ENCODE results near the gene PTPRM.

The PTPRM gene

GRCh38 chr18:8208716-8209115 is 641.6 kb downstream of the PTPRM start:
- DNase-seq, result no peak

- DNase-seq, result no peak
Observed at GRCh38 chr18:8212896-8213780, 646.0 kb downstream of the PTPRM start.

DNA sequence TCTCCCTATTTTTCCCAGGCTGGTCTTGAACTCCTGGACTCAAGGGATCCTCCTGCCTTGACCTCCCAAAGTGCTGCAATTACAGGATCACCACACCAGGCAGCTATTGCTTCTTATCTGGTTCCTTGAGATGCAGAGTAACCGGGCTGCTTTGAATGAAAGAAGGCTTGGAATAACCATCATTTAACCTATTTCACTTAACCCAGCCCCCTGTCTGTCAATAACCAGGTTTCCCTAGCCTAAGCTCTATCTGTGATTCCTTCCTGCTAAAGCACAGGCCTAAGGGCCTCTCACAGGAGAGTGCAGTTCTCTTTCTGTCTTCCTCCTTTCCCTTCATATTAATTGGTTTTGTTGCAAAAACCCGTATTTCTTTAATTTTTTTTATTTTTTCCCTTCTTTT is 648.6 kb downstream of the PTPRM start:
- DNase-seq, result no peak

- no peak for DNase-seq
Observed at GRCh38 chr18:8217051-8217564, 650.0 kb downstream of the PTPRM start.

- no peak for DNase-seq
Observed at GRCh38 chr18:8218197-8218596, 651.1 kb downstream of the PTPRM start.

- DNase-seq, result no peak
Observed at GRCh38 chr18:8221452-8221851, 654.3 kb downstream of the PTPRM start.

- no peak for DNase-seq
Observed at GRCh38 chr18:8224576-8224975, 657.5 kb downstream of the PTPRM start.

GRCh38 chr18:8229040-8229439 is 661.9 kb downstream of the PTPRM start:
- no peak for DNase-seq

- DNase-seq, result no peak
Observed at GRCh38 chr18:8229787-8230186, 662.7 kb downstream of the PTPRM start.

DNA sequence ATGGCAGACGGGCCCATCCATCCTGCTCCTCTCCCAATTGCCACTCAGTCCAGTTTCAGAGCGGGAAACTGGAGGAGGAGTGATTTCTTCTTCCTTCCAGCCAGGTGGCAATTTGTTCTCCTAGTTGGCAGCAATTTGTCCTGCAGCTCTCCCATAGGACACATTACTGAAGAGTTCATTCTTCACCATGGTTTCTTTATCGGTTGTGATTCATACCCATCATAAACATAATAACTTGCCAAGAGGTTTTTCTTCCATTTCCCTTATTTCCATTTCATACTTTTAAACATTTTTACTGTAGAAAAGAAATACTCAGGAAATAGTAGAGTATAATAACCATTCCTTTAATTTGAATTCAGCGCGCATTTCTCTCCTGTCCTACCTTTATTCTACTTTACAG is 664.2 kb downstream of the PTPRM start:
- no peak for DNase-seq

DNA sequence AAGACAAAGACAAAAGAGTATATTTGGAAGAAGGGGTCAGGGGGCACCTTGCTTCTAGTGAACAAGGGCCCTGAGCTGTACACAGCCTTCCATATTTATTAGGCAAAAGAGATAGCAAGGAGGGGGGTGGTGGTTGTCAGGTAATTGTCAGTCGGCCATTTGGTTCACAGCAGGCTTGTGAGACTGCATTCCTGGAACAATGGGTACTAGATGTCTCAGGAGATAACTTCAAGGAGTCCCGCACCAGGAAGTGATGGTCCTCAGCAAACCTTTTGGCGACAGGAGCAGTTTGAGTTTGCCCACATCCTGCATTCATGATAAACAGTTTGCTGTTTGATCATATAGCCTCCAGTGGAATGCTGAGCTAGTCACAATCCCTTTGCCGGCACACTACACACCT is 665.7 kb downstream of the PTPRM start:
- no peak for DNase-seq

- no peak for DNase-seq
Observed at GRCh38 chr18:8235894-8236293, 668.8 kb downstream of the PTPRM start.

DNA sequence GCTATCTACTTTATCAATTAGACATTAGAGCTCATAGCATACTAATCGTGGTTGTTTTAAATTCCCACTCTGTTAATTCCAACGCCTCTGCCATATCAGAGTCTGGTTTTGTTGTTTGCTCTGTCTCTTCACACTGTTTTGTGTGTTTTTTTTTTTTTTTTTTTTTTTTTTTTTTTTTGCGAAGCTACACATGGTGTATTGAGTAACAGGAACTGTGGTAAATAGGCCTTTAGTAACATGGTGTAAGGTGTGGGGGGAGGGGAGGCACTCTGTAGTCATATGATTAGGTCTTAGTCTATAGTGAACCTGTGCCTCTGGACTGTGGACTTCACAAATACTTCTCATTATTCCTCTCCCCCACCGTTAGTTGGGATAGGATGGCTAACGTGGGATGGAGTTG is 671.4 kb downstream of the PTPRM start:
- no peak for DNase-seq

DNA sequence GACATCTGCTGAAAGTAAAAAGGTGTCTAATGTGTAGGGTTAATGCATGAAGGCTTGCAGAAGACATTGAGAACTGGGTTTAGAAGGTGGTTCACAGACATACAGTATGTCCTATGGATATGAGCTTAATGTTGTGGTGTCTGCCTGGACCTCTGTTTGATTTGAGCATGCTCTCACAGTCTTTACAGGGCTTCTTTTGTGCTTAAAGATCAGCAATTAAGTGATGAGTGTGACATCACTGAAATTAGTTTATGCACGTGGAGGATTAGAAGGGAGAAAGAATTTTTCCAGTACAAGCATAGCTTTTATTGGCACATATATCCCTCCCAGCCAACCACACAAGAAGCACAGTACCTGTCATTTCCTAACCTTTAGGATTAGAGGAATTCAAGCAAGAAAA is 674.6 kb downstream of the PTPRM start:
- no peak for DNase-seq

GRCh38 chr18:8242151-8242696 is 675.1 kb downstream of the PTPRM start:
- no peak for DNase-seq

- DNase-seq, result no peak
Observed at GRCh38 chr18:8247700-8248099, 680.6 kb downstream of the PTPRM start.

DNA sequence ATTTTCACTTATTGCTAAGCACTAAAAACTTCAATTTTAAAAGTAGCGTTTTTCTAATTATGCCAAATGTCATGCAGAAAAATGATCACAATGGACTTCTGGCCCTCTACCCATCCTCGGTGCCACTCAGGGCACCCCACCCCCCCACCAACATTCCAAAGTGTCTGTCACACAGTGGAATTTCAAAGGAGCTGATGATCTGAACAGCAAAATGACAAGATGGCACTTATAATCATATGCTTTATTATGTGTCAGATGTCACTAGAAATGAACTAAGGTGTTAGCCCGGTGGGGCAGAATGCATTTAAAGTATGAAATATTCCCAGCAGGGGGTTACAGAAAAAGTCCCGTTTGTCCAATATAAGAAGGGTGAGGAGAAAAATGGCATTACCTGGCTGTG is 681.5 kb downstream of the PTPRM start:
- no peak for DNase-seq

DNA sequence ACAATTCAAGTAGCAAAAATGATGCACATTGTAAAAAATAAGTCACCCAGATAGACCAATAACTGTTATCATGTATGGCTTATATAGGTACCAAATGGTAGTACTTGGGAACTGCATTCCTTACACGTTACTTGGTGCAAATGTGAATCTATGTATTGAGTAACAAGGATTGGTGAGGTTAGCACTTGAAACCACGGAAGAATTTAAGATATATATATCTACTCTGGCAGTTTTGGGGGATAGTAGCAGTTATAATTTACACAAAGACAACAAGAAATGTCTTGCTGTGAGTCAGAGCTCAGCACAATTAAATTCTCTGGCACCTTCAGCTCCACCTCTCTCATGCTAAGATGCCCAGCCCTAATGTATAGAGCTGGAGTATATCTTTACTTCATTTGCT is 682.7 kb downstream of the PTPRM start:
- no peak for DNase-seq

GRCh38 chr18:8252371-8252770 is 685.3 kb downstream of the PTPRM start:
- DNase-seq, result no peak

DNA sequence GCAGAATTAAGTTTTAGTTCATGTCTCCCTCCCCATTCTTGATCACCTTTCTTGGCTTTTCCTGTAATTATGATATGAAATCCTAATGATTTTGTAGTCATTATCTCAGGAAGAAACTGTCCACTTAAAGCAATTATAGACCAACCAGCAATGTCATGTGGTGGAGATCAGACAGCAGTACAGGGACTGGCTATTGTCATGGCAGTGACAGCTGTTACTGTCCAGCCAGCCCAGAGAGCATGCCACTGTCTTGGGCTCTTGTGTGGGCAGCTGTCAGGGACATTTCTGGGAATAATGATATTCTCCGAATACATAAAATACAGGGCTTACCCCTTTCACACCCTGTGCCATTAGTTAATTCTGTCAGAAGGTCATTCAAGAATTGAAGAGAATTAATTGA is 686.8 kb downstream of the PTPRM start:
- no peak for DNase-seq

- DNase-seq, result no peak
Observed at GRCh38 chr18:8254654-8255053, 687.5 kb downstream of the PTPRM start.

GRCh38 chr18:8257851-8258434 is 690.8 kb downstream of the PTPRM start:
- DNase-seq, result no peak

DNA sequence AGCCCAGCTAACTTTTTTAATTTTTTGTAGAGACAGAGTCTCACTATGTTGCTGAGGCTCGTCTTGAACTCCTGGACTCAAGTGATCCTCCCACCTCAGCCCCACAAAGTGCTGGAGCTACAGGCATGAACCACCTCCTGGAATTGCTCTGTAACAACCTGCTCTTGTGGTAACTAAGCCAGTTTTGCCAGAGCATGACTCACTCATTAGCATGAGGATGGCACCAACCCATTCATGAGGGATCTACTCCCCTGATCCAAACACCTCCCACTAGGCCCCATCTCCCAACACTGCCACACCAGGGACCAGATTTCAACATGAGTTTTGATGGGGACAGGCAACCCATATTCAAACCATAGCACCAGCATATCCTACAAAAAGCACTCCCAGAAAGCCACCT is 693.2 kb downstream of the PTPRM start:
- DNase-seq, result no peak

- no peak for DNase-seq
Observed at GRCh38 chr18:8260827-8261226, 693.7 kb downstream of the PTPRM start.
